Stimulated activated CD8-positive, alpha-beta memory T cell treated with anti-CD3 and anti-CD28 coated beads, Interleukin-12 subunit alpha, Interleukin-12 subunit beta, amount 100 ng/mL, for 24 hours (primary cell): ENCODE measurements around the gene ZXDC.

Experiments used
- DNase-seq: peaks from one replicate; pipeline ENCODE4 v3.0.0-alpha.2; 2020; ENCODE audit errors: extremely low read depth

Gene ZXDC

DNA sequence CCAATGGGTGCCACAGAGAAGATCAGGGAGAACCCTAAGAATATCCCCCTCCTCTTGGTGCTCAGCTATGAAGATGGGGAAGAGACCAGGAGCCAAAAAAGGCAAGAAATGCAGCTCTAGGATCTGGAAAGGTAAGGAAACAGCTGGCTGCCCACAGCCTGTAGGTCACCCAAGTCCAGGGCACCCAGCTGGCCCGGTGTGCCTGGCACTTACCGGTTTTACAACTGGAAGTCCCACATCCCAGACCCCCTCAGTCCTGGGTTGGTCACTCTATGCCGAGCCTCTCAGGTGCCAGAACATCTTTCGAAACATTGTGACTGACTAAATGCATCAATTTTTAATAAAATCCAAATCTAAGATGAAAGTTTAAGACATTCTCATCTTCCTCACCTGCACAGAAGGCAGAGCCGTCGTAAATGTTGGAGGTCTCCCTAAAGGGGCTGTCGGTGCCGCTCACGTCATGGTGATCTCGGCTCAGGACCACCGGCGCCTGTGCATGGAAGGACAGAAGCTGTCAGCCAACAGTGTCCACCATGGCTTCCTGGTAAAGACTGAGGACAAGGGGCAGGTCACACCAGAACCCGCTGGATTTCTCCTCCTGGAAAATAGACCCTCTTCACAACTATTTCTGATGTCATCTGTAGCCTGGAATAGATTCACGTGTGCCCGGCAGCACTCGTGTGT lies 13.3 kb upstream of the ZXDC start:
- DNase-seq = no peak

DNA sequence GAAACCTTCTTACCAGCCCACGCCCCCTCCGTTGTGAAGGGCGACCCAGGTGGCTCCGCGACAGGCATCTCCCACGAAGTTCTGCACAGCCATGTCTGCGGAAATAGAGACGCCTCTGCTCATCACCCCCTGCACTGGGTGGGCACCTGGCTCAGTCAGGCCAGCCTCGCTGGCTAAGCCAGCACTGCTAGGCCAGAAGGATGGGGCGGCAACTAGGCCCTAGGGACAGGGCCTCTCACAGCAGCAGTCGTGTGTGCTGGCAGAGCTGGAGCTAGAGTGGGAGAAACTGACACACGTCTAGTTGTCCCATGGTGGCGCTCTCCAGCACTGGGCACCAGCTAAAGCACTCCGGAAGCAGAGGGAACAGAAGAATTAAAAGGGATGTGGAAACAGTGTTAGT lies 12.5 kb upstream of the ZXDC start:
- DNase-seq = no peak

DNA sequence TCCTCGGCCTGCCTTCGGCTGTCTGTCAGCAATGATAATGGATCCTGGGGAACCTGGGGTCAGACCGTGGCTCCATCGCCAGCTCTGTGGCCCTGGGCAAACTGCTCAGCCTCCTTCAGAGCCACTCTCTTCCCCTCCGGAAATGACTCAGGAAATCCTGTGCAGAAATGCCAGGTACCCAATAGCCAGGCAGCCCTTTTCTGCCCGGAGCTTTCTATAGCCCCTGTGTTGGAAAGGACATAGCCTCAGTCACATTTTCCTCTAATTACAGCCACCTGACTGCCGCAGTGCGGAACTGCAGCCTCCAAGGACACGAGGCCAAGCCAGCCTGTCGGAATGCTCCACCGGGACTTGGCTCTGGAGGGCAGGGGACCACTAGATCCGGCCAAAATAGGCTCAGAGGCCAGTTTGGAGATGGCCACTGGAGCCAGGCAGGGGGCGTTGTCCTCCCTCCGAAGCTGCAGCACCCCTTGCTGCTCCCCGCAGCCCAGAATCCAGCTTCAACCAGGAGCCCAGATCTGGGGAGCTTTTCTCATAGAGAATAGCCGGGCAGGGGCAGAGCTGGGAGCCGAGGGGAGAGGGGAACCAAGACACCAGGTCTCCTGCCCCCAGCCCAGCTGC lies 11.6 kb upstream of the ZXDC start:
- DNase-seq = no peak

GRCh38 chr3:126486360-126486847 lies 10.7 kb upstream of the ZXDC start:
- no peak for DNase-seq

DNA sequence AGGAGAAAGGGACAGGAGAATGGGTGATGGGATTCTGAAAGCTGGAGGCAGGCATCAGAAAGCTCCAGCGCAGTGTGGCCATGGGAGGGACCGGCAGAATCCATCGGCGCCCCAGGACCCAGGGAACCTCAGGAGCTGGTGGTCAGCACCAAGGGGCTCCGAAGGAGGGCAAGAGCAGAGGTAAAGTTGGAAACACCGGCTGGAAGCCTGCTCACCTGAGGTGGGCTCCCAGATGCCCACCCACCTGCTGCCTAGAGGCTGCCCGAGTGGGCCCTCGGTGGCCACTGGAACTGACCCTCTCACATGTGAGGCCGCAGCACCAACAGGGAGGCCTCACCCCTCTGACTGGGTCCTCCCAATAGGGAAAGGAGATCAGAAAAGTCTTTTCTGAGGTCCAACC lies 10.3 kb upstream of the ZXDC start:
- DNase-seq = no peak

DNA sequence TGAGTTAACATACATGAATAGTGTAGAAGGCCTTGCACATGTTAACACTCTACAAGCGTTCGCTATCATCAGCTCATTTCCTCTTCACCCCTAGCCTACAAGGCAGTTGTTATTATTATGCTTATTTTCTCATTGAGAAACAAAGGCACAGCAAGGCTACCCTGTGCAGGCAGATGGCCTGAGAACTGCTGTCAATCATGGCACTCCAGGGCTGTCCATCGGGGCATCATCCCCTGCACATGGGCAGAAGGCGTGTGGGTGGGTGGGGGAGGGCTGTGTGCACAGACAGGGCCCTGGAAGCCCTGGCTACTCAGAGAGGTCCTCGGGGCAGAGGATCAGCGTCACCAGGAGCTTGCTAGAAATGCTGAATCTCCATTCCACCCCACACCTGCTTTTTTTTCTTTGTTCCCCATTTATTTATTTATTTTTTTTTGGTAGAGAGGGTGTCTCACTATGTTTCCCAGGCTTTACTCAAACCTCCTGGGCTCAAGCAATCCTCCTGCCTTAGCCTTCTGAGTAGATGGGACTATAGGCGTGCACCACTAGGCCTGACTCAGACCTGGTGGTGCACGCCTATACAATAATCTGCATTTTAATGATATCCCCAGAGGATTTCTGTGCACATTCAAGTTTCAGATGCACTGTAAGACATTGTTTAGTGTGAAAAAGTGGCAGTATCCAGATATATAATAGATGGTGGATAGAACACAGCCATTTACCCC lies 9.6 kb upstream of the ZXDC start:
- no peak for DNase-seq

GRCh38 chr3:126484662-126485061 lies 9.0 kb upstream of the ZXDC start:
- no peak for DNase-seq

DNA sequence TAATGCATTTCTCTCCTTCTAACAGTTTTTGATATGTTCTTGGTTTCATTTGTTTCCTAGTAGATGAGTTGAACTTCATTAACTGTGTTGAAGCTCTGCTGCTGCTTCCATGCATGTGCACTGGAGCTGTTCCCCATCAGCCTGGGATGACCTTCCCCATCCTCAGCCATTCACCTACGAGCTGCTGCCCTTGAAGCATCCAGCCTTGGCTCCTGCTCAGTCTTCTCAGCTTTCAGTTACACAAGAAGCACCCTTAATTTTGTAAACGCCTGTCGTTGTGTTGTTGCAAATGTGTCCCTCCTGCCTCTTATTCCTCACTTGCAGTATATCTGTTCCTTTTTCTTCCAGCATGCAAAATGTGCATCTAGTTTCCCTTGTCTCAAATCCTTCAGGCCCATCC lies 8.5 kb upstream of the ZXDC start:
- no peak for DNase-seq

DNA sequence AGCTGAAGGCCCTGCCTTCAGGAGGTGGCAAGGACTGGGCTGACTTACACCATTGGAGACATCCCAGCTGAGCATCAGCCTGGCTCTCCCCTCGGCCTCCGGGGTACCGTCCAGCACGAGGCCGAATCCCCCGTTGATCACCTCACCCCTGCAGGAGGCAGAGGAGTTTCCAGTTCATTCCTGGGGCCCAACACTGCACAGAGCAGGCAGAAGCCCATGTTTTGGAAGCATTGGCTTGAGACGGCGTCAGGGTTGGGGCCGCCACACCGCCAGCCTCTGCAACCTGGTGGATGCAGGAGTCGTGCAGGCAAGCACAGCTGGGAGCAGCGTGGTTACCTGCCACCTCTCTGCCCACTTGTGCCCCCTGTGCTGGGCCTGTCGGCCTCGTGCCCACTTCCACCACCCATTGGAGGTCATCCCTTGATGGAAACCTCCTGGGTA lies 7.7 kb upstream of the ZXDC start:
- DNase-seq = no peak

- no peak for DNase-seq
These were observed 7.0 kb upstream of the ZXDC start for GRCh38 chr3:126482503-126483255.

DNA sequence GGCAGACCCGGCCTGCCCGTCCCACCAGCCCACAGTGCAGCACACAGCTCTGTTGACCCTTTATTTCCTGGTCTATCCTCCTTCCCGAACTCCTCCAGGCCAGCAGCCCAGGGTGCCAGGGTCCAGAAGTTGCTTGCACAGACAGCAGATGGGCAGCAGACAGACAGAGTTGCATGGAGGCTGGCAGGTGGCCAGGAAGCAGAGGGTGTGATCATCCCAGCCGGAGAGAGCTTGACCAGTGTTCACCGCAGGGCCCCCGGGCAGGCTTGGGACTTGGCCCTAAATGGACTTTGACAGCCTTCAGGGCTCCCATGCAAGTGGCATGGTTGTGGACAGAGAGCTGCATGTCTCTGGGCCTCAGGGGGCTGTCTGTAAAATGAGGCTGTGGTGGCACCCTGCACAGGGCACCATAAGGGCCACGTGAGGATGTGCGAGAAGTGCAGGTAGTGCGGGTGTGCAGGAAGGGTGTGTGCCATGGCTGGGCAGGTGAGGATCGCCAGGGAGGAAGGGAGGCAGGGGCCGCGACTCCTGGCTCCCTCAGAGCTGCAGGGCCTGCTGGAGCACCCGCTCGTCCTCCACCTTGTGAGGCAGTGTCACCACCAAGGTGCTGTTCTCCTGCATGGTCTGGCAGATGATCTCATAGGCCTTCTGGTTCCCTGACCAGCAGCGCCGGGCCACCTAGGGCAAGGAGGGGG lies 6.3 kb upstream of the ZXDC start:
- no peak for DNase-seq

- no peak for DNase-seq
These were observed 5.2 kb upstream of the ZXDC start for GRCh38 chr3:126480861-126481260.

- no peak for DNase-seq
These were observed 4.5 kb upstream of the ZXDC start for GRCh38 chr3:126480206-126480605.

DNA sequence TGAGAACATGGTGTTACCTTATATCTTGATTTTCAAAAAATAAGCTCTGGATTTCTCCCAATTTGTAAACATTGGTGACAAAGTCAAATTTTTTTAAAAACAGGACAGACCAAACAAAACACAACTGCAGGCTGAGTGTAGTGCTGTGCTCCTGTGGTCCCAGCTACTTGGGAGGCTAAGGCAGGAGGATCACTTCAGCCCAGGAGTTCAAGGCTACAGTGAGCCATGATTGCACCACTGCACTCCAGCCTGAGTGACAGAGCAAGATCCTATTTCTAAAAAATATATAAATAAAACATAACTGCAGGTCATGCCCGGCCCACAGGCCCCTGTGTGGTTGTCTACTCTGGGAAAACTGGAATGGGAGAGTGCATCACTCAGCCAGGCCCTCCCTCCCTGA lies 4.0 kb upstream of the ZXDC start:
- DNase-seq = no peak

- no peak for DNase-seq
These were observed 3.1 kb upstream of the ZXDC start for GRCh38 chr3:126478581-126479310.

DNA sequence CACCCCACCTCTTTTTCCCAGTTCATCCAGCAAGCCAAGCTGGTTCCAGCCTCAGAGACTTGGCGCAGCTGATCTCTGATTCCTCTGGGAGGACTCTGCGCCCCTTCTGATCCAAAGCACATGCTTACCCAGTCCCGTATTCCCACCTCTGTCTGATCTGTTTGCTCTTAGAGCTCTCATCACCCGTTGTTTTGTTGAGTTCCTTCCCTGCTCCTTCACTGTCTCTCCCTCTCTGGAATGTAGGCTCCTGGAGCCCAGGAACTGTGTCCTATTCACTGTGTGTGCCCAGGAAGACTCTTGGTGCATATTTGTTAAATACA lies 1.3 kb upstream of the ZXDC start:
- no peak for DNase-seq

DNA sequence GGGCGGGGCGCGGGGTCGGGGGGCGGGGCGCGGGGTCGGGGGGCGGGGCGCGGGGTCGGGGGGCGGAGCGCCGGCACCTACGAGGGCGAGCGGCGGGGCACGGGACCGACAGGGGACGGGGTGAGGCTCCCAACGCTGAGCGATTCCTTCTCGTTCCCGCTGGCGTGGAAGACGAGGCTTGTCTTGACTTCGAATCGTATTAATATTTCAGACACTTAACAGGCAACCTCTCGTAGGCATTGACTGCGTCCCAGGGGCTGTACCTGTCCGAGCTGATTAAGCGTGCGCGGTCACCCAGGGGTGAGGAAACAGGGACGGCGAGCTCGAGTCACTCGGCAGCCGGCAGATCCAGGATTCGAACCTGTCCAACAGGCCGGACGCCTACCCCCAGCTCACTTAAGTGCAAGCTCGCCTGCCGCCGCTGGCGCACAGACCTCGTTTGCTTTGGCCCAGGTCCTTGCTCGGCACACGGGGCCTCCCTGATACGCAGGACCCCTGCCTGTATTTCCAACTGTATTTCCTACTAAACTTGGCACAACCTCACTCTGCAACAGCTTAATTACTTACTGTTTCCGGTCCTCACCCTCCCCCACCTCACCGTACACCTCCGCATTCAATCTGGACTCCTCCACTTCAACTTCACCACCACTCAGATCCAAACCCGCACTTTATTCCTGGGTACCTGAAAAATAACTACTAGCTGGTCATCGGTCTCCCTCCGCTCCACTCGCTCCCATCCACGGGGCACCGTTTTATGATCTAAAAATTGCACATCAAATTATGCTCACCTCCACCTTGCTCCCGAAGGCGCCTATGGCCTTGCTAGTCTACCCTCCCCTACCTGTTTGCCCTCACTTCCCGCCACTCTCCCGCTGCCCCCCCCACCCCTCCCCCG lies 722 bp upstream of the ZXDC start:
- no peak for DNase-seq

- DNase-seq = no peak
These were observed 936 bp downstream of the ZXDC start for GRCh38 chr3:126474498-126475412.
